ENCODE data around the gene CPTP.

The CPTP gene

DNA sequence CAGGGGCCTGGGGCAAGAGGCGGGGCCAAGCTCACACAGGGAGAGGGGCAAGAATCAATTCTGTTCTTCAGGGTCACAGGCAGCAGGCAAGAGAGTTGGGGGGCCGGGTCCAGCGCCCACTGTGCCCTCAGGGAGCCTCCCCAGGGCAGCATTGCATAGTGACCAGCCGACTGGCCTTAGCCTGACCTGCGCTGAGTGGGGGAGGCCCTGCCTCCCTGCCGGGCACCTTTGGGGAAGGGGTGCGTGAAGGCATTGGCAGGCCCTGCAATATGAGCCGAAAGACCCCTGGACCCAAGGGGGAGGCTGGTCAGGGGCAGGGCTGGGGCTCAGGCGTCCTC lies 32.2 kb upstream of the CPTP start:
- no peak for DNase-seq (ENCODE audit: low read depth)

DNA sequence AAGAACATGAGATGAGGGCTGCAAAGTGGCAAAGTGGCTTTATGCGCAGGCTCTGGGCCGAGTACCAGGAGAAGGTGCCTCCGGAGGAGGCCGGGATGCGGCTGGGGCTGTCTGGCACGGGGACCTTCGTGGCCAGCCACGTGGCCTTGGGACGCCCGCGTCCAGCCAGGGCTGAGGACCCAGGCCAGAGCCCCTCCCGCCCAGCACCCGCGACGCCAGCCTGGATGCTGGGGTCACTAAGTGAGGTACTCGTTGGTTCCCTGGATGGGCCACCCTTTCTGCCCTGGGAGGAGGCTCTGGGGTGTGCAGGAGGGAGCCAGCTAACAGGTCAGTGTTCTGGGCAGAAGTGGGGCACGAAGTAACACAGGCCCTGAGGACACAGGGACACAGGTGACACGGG lies 31.8 kb upstream of the CPTP start:
- DNase-seq (ENCODE audit: low read depth) = no peak

DNA sequence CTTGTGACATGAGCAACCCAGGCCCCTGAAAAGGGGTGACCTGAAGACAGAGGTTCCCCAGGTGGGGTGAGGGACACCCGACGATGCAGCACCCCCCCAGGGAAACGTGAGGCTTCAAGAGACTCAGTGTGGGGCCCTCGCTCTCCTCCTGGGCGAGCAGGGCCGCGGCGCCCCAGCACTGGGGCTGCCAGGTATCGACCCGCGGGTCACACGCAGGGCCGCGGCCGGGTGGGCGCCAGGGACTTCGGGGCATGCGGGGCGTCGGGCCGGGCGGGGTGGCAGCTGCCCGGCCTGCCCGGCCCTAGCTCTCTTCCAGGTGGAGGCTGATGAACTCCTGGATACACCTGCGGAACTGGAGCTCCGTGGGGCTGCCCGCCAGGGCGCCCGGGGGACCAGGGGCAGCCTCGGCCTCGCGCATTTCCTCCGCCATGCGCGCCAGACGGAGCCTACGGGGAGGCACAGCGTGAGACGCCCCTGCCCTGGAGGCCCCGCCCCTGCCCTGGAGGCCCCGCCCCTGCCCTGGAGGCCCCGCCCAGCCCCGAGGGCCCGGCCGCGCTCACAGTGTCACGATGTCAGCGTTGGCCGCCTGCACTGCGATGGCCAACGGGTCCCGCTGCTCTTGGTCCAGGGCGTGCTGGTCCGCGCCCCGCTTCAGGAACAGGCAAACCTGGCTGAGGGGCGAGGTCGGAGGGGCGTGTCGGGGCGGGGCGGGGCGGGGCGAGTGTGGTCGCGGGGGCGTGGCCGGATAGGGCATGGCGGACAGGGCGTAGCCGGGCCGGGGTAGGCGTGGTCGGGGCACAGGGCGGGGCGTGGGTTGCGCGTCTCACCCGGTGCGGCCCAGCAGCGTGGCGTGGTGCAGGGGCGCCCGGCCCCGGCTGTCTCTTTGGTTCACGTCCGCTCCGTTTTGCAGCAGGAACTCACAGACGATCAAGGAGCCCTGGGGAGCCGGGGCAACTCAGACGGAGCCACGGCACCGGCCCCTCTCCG lies 31.0 kb upstream of the CPTP start:
- no peak for DNase-seq (ENCODE audit: low read depth)

DNA sequence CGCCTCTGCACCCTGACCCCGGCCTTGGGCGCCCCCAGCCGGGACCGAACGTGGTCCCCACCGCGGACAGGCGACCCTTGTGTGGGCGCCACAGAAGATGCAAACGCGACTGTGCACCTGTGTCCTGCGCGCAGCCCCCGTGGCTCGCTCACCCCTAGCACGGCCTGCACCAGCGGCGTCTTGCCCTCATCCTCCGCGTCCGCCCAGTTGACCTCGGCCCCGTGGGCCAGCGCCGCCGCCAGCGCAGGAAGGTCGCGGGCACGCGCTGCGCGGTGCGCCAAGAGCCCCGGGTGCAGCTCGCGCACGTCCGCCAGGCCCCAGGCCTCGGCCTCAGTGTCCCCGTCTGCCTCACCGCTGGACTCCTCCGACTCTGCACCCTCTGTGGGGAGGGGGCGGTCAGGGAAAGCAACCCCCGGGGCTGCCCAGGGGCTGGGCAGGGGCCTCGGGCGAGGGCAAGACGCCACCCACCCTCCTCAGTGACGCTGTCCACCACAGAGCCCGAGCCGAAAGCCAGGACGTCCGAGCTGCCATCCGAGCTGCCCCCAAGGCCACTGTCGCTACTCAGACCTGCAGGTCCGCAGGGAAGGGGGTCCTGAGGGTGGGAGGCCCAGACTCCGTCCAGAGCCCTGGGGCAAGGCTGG lies 30.2 kb upstream of the CPTP start:
- DNase-seq (ENCODE audit: low read depth) = no peak

DNA sequence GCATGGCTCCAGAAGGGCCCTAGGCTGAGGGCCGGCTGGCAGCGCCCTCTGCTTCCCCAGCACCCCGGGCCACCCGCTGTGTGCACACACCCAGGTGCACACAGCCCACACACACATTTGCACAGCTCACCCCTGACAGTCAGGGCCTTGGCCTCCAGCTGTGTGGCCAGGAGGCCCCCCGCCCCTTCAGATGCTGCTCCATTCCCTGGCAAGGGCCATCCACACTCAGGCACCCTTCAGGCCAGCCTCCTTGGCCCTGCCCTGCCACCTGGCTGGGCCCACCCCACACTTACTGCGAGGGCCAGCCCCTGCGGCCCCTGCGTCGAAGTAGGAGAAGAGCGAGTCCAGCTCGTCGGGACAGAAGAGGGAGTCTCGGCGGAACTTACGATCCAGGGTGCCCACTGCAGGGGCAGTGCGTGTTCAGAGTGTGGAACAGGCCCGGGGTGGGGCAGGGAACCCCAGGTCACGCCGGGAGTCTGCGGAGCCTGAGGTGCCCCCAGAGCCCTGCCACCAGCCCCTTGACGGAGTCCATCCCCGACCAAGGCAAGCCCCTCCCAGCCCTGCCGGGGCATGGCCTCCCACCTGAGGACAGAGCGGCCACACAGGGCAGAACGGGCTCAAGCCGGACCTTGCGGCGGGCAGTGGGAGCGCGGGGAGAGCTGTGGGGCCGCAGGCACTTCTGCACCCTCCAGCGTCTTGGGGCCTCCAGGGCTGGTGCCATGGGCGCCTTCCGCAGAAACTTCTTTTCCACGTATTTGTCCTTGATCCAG lies 29.3 kb upstream of the CPTP start:
- DNase-seq (ENCODE audit: low read depth) = no peak

DNA sequence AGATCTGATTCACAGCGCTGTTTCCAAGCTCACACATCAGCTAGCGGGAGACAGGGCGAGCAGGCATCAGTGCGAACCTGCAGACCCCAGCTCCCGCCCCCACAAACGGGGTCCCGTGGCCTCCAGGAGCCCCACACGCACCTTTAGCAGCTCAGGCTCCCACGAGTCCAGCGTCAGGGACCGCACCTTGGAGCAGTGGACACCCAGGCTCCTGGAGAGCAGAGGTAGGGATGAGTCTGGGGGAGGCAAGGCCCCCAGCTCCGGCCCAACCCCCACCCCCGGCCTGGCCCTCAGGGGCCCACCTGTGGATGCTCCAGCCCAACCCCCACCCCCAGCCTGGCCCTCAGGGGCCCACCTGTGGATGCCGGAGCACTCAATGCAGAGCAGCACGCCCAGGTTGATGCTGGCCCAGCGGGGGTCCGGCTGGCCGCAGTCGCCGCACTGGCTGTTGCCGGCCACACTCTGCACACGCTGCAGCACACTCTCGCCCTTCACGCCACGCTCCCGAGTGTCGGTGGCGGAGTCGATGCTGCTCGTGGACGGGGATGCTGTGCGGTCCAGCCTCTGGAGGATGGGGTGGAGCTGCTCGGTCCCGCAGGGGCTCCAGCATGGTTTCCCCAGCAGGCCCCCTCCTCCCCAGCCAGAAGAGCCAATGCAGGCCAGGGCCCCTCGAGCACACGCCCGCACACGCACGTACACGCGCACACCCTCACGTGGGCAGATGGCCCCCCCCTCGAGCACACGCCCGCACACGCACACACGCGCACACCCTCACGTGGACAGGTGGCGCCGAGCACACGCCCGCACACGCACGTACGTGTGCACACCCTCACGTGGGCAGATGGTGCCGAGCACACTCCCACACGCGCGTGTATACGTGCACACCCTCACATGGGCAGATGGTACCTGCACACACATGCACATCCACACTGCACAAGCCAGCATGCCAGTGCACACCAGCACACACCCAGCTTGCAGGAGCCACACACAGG lies 28.2 kb upstream of the CPTP start:
- DNase-seq (ENCODE audit: low read depth) = no peak

DNA sequence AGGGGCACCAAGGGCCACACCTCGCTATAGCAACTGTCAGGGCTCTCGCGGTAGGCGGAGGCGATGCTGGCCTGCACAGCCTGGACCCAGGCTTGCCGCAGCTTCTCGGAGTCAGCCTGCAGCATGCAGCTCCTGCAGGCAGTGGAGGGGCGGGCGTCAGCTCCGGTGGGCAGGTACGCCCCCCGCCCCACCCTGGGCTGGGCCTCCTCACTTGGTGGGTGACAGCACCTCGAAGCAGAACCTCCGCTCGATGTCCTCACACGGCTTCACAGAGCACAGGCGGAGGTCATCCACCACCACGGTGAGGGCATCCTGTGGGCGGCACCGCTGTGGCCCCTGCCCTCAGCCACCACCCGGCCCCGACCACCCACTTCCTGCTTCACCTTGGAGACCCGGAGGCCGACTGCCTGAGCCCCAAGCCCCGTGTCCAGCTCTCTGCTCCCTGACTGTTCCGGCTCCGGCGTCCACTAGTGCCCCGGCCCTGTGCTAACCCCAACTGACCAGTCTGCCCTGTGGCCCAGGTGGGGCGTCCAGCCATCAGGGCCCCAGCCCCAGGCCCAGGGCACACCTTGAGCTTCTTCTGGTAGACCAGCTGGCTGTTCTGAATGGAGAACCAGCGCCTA lies 26.7 kb upstream of the CPTP start:
- no peak for DNase-seq (ENCODE audit: low read depth)

DNA sequence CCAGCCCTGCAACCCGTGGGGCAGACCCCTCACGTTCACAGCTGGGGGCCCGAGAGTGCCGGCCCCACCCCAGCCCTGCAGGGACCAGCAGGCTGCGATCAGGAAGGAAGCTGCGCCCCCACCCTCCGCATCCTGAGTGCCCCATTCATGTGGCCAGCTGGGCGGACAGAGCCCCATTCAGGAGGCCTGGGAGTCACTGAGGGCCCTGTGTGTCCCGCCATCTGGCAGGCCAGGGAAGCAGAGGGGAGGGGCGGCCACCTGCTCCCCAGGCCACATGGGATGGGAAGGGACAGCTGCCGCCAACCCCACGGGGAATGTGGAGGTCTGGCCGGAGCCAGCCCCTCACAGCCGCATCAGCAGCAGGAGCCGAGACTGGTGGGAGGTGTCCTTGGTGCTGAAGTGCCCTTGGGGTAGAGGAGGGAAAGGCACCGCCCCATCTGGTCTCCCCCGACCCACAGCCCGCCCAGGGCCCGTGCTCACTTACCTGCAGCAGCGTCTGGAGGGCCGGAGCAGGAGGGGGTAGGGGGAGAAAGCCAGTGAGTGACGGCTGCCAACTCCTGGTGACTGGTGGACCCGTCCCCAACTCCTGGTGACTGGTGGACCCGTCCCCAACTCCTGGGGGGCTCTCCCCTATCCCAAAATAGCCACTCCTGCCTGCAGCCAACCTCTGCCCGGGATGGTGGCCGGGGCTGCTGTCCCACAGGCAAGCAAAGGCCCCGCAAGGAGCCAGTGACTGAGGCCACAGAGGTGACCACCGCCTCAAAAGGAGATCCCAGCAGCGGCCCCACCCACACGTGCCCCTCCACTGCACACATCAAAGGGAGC lies 25.5 kb upstream of the CPTP start:
- no peak for DNase-seq (ENCODE audit: low read depth)

DNA sequence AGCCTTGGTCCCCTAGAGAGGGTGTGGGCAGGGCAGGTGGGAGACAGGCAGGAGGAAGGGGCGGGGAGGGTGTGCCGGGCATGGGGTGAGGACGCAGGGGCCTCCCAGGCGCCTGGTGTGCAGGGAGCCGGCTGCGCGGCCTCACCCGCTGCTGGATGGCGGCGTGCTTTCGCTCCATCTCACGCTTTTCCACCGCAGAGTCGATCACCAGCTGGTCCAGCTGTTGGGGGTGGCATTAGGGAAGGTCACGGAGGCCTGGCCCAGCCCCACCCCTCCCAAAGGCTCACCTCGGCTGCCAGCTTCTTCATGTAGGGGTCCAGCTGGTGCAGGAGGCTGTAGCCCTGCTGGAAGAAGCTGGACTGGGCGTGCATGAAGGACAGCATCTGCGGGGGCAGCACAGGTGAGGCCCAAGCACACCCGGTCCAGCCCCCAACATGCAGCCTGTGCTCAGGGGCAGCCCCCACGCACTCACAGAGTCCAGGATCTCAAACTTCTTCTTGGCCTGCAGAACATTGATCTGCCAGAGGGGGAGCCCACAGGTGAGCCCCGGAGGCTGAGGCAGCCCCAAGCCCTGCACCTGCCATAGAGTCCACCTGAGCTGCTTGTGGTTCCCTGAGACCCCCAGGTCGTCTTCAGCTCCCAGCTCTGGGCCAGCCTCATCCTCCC lies 24.8 kb upstream of the CPTP start:
- no peak for DNase-seq (ENCODE audit: low read depth)

DNA sequence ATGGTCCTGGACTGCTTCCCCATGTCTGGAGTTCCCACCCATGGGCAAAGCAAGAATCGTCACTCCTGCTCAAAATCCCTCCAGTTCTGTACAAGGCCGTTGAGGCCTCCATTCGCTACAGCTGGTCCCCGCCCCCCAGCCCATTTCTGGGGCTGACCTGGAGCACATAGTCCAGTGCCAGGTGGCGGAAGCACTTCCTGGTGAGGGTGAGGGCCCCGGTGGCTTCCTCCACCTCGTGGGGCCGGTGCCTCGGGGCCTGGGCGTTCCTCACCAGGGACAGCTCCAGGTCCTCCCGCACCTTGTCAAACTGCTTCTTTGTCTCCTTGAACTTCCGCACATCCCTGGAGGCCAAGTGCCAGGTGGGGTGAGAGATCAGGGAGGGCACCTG lies 24.3 kb upstream of the CPTP start:
- no peak for DNase-seq (ENCODE audit: low read depth)

DNA sequence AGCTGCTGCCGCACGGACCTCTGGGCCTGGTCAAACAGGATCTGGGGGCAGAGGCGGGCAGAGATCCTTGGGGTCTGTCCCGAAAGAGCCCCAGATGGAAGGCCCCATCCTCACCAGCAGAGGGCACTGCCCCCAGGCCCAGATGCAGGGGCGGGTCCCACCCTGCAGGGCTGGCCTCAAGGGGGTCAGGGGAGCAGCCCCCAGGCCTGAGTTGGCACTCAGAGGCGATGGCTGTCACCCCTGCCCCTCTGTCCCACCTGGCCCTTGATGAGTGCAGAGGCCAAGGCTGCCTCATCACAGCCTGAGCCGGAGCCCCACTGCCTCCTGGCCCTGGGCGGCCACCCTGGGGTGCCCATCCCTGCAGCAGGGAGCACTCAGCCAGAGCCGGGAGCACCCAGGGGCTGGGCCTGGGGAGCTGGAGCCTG lies 22.6 kb upstream of the CPTP start:
- no peak for DNase-seq (ENCODE audit: low read depth)

DNA sequence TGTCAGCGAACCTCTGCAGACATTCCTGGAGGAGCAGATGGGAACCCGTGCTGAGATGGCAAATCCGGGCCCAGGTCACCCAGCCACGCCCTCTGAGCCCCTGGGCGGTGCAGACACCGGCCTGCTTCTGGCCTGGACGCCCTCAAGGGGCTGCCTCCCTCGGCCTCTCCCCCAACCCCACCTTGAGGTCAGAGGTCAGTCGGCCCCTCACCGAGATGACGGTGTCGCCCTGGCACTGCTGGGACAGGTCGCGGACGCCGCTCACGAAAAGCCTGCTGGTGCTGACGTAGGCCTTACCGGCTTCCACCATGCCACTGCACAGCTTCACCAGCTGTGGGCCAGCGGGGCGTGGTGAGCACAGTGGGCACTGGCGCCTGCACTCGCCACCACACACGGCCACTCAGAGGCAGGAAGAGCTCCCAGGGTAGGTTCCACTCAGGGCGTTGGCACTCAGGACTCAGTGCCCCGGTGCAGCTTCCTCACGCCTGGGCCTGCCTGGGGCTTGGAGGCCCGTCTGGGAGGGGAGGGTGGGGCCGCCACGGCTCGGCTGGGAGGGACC lies 21.6 kb upstream of the CPTP start:
- DNase-seq (ENCODE audit: low read depth) = no peak

DNA sequence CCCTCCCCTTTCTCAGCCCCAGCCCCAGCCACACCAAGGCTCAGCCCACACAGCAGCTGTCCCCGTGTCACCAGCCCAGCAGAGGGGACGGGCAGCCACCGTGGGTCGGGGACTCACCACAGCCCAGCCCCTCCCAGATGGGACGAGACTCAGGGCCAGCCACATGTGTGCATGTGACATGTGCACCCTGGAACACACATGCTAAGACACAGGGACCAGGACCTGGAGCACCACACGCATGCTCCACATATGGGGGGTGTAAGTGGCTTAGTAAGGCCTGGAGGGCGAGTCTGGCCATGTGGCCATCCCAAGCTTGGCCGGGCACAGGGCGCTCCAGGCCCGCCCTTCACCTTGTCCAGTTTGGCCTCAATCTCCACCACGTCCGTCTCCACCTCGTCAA lies 20.9 kb upstream of the CPTP start:
- no peak for DNase-seq (ENCODE audit: low read depth)

DNA sequence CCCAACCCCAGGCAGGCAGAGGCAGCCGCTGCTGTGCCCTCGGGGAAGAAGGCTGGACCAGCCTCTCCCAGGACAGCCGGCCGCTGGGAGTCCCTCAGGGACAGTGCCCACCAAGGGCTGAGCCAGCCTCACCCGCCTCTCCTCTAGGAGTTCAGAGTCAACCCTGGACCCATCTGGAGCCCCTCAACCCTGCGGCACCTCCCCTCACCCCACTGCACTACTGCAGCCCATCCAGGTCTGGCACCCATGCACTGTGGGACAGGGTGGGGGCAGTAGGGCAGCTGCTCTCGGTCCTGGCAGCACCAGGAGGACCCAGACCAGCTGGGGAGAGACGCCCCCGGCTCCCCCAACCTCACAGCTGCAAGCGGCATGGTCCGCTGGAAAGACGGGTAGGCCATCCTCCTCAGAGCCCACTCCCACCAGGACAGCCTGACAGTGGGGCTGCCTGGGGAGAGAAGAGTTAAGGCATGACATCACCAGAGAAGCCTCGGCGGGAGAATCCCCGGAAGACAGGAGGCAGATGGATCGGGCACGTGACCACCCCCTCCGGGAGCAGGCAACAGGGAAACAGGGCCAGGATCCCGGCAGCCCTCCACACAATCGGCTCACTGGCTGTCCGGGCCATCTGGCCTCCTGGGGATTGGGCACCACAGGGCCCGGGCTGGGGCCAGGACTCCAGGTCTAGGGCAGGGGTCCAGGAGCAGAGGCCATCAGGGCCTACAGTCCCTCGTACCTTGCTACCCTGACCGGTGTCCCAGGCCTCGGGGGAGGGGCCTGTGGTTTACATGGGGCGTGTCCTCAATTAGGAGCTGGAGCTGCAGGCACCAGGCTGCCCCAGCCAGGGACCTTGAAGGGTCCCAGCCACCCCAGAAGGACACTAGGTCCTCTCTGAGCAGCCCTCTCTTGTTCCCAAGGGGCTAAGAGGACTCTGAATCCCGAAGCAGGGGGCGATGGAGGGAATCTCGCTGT lies 20.0 kb upstream of the CPTP start:
- no peak for DNase-seq (ENCODE audit: low read depth)

DNA sequence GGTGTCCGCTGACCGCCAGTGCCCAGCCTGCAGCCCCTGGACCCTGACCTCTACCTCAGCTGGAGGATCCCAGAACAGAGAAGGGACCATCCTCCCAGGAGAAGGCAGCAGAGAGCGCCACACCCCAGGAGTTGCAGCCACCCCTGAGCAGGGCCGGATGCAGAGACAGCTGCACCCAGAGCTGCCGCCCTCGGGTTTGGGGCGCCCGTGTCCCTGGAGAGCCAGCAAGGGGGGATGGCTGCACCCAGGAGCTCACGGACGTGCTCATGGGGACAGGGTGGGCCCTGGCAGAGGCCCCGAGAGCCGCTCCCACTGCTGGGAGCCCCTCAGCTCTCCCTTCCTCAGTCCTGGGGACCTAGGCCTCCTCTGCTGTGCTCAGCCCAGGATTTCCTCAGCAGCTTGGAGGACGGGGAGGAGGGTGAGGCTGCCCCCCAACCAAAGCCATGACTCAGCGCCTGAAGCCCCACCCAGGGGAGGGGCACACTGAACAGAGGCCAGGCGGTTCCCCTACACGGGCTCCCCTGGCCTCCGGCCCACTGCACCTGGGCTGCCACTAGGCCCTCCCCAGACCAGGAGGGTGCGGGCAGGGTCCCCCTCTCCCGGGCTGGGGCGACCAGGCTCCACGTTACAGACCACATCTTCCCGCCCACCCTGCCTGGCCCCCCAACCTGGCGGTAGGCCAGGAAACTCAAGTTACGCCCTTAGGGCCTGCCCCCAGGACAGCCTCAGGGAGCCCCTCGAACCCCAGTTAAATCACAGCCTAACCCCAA lies 19.1 kb upstream of the CPTP start:
- peak; percentile 66 for DNase-seq (ENCODE audit: low read depth)

DNA sequence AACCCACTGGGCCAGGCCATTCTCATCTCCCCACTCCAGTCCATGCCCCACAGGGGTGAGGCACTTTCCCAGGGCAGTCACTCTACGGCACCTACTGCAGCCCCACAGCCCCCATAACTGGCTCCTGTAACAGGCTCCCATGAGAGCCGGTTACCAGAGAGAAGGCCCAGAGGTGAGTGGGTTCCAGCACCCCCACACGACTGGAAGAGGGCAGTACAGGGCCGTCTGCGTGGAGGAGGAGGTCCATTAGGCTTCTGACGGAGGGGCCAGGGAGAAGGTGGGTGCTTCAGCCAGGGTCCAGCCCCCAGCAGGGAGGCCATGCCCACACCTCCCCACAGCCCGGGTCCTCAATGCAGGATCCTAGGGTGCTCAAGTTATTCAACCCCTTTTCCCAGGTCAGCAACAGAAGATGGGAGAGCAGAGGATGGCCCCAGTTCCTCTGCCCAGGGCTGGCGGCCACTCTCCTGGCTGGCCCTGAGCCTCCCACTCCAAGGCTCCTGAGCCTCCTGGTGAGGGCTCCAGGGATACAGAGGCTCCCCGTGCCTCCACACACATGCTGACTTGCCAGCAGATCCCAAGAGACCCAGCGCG lies 18.4 kb upstream of the CPTP start:
- no peak for DNase-seq (ENCODE audit: low read depth)

DNA sequence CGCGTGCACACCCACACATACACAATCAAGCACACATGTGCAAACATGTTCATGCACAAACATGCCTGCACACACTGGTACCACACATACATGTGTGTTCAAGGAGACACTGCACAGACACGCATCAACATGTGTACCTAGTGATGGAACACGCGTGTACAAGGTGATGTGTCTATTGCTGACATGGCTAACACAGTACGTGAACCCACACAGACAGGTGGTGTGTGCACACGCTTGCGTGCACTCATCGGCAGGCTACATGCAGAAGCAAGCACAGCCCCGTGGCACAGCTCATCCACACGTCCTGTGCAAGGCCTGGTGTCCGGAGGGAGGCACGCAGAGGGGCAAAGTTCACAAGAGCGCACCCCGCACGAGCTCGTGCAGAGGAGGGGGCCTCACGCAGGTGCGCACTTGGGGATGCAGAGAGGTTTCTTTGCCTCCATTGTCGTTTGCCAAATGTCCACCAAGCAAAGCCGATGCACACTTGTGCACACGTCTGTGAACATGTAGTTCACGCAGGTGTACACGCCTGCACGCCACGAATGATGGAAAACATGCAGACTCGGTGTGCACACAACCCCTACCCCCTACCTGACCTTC lies 17.8 kb upstream of the CPTP start:
- DNase-seq (ENCODE audit: low read depth) = no peak
